Renal cortex interstitium (tissue), 15 donors: ENCODE results near the gene DDX47. TPM values are rescaled to one million over a fixed set of nuclear protein-coding genes. Genes with fewer than 3 reads are reported as not detected.

Experiments
- DNase-seq, 11 donors: peaks; one replicate each; pipeline ENCODE4 v3.0.0-alpha.2; 2013; ENCODE audit warnings: low read depth in 9 of 11, low spot score in 4 of 11; ENCODE audit errors: extremely low read depth in 1 of 11
- long read RNA-seq, 16 experiments: transcript quantifications; one replicate each; lab custom pipeline, GENCODE V29; 2026
- polyA plus RNA-seq, 3 donors: library from polyadenylated mRNA; unstranded; fragments of 120-200 nt; gene quantifications; one replicate each; pipeline ENCODE4 v1.2.1, GENCODE V29; 2013; ENCODE audit not compliant: insufficient read length in 3 of 3

The DDX47 gene
- 10 to 100 TPM; 73.0 to 81.2 (median 80.0) TPM for polyA plus RNA-seq
- long read RNA-seq, donor 1, transcript DDX47-202 (12 exons, 1,817 nt), result major isoform, 13 of 17 reads
- long read RNA-seq, donor 1, partial matches to known transcripts, result 0 of 17 reads
- long read RNA-seq, donor 1, other reads (novel, unspliced or antisense), result 0 of 17 reads
- long read RNA-seq, donor 2, transcript DDX47-202 (12 exons, 1,817 nt), result major isoform, 14 of 16 reads
- long read RNA-seq, donor 2, partial matches to known transcripts, result 0 of 16 reads
- long read RNA-seq, donor 2, other reads (novel, unspliced or antisense), result 0 of 16 reads
- long read RNA-seq, donor 3, transcript DDX47-202 (12 exons, 1,817 nt), result major isoform, 24 of 25 reads
- long read RNA-seq, donor 3, partial matches to known transcripts, result 0 of 25 reads
- long read RNA-seq, donor 3, other reads (novel, unspliced or antisense), result 0 of 25 reads
- long read RNA-seq, donor 4, transcript DDX47-202 (12 exons, 1,817 nt), result major isoform, 15 of 20 reads
- long read RNA-seq, donor 4, partial matches to known transcripts, result 0 of 20 reads
- long read RNA-seq, donor 4, other reads (novel, unspliced or antisense), result 0 of 20 reads
- long read RNA-seq, donor 5, result 0 reads
- long read RNA-seq, donor 6, transcript DDX47-202 (12 exons, 1,817 nt), result major isoform, 15 of 16 reads
- long read RNA-seq, donor 6, partial matches to known transcripts, result 0 of 16 reads
- long read RNA-seq, donor 6, other reads (novel, unspliced or antisense), result 0 of 16 reads
- long read RNA-seq, donor 7, transcript DDX47-202 (12 exons, 1,817 nt), result major isoform, 24 of 26 reads
- long read RNA-seq, donor 7, partial matches to known transcripts, result 0 of 26 reads
- long read RNA-seq, donor 7, other reads (novel, unspliced or antisense), result 0 of 26 reads
- long read RNA-seq, donor 8, transcript DDX47-202 (12 exons, 1,817 nt), result major isoform, 39 of 80 reads
- long read RNA-seq, donor 8, partial matches to known transcripts, result 37 of 80 reads
- long read RNA-seq, donor 8, other reads (novel, unspliced or antisense), result 0 of 80 reads
- long read RNA-seq, donor 9, transcript DDX47-202 (12 exons, 1,817 nt), result major isoform, 26 of 27 reads
- long read RNA-seq, donor 9, partial matches to known transcripts, result 0 of 27 reads
- long read RNA-seq, donor 9, other reads (novel, unspliced or antisense), result 0 of 27 reads
- long read RNA-seq, donor 10, transcript DDX47-202 (12 exons, 1,817 nt), result major isoform, 19 of 21 reads
- long read RNA-seq, donor 10, partial matches to known transcripts, result 0 of 21 reads
- long read RNA-seq, donor 10, other reads (novel, unspliced or antisense), result 0 of 21 reads
- long read RNA-seq, donor 11, transcript DDX47-202 (12 exons, 1,817 nt), result major isoform, 11 of 12 reads
- long read RNA-seq, donor 11, partial matches to known transcripts, result 0 of 12 reads
- long read RNA-seq, donor 11, other reads (novel, unspliced or antisense), result 0 of 12 reads
- long read RNA-seq, donor 12, transcript DDX47-202 (12 exons, 1,817 nt), result major isoform, 9 of 10 reads
- long read RNA-seq, donor 12, partial matches to known transcripts, result 0 of 10 reads
- long read RNA-seq, donor 12, other reads (novel, unspliced or antisense), result 0 of 10 reads
- long read RNA-seq, donor 13, result 0 reads
- long read RNA-seq, donor 14, transcript DDX47-202 (12 exons, 1,817 nt), result major isoform, 20 of 32 reads
- long read RNA-seq, donor 14, partial matches to known transcripts, result 7 of 32 reads
- long read RNA-seq, donor 14, other reads (novel, unspliced or antisense), result 0 of 32 reads
- long read RNA-seq, donor 15, transcript DDX47-202 (12 exons, 1,817 nt), result major isoform, 13 of 13 reads
- long read RNA-seq, donor 15, partial matches to known transcripts, result 0 of 13 reads
- long read RNA-seq, donor 15, other reads (novel, unspliced or antisense), result 0 of 13 reads
- long read RNA-seq, donor 16, transcript DDX47-202 (12 exons, 1,817 nt), result major isoform, 48 of 57 reads
- long read RNA-seq, donor 16, partial matches to known transcripts, result 0 of 57 reads
- long read RNA-seq, donor 16, other reads (novel, unspliced or antisense), result 0 of 57 reads

- DNase-seq, result peak; percentile 77 to 91 (median 90)
Observed at GRCh38 chr12:12813120-12814101, at the start of gene DDX47. Gene DDX47, plus strand, starts transcription at chr12:12813346. Its CDS starts 22 bp downstream, at chr12:12813368.

DNA sequence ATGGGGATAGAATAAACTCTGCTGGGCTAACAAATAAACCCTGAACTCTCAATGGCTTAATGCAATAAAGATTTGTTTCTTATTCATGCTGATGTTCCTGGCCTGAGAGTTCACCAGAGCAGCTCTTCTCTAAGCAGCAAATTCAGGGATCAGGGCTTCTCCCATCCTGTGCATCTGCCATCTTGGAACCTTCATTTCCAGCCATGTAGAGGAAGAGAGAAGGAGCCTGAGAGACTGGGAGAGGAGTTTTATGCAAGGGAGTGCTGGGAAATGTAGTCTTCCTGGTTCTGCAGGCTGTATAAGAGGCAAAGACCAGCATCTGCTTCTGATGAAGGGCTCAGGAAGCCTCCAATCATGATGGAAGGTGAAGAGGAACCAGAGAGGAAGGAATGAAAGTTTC is 48.3 kb upstream of the DDX47 start:
- no peak for DNase-seq

- DNase-seq, result no peak
Observed at GRCh38 chr12:12770262-12770661, 42.9 kb upstream of the DDX47 start.

- DNase-seq, result no peak
Observed at GRCh38 chr12:12774791-12775190, 38.4 kb upstream of the DDX47 start.

- DNase-seq, result no peak
Observed at GRCh38 chr12:12776261-12776660, 36.9 kb upstream of the DDX47 start.

GRCh38 chr12:12777092-12777491 is 36.1 kb upstream of the DDX47 start:
- no peak for DNase-seq

GRCh38 chr12:12779007-12779406 is 34.1 kb upstream of the DDX47 start:
- no peak for DNase-seq

DNA sequence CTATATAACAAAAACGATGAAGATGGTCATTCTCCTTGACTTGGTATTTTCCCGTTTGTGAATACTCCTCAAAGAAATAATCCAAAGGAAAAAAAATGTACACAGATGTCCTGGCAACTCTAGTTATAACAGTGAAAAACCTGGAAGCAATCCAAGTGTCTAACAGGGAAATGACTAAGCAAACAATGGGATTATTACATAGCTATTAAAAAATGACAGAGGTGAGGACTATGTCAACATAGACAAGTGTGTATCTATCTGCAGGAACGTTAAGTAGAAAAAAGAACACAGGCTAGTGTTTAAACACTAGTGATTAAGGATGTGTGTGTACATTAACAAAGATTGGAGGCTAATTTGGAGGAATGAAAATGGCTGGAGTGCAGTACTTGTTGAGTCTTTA is 33.6 kb upstream of the DDX47 start:
- no peak for DNase-seq

DNA sequence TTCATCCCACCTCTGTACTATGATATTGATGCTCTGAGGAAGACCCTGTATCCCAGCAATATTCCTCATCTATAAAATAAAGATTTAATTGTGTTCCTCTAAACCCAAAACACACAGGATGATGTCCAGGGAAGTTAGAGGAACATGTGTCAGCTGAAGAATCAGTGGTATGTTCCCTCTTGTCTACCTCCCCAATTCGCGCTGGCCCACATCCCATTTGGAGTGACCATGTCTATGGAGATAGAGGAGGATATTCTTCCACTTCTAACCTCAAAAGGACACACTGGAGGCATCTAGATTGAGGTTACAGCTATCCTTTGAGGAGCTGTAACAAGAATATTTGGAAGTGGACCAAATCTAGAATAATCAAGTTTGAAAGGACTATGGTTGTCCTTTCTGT is 29.0 kb upstream of the DDX47 start:
- no peak for DNase-seq

GRCh38 chr12:12784911-12785814 is 28.0 kb upstream of the DDX47 start, which contains the start of gene APOLD1:
Gene APOLD1, plus strand, starts transcription at chr12:12785659. Its CDS starts 33 bp downstream, at chr12:12785692.
- peak in 1 of 11 donors; percentile 14 for DNase-seq

DNA sequence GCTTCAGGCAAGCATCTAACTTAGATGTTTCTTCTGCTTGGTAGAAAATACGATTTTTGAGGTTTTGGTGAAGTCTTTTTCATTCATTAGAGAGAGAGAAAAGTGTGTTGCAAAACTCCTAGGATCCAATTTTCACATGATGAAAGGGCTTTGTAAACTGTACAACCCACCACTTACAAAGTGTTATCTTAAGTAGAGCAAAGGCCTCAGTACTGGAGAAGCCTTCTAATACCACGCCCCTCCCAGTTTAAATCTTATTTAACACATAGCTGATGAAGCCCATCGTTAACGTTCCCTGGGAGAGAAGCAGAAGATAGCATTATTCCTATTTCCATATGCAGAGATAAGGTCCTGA is 26.8 kb upstream of the DDX47 start:
- no peak for DNase-seq

DNA sequence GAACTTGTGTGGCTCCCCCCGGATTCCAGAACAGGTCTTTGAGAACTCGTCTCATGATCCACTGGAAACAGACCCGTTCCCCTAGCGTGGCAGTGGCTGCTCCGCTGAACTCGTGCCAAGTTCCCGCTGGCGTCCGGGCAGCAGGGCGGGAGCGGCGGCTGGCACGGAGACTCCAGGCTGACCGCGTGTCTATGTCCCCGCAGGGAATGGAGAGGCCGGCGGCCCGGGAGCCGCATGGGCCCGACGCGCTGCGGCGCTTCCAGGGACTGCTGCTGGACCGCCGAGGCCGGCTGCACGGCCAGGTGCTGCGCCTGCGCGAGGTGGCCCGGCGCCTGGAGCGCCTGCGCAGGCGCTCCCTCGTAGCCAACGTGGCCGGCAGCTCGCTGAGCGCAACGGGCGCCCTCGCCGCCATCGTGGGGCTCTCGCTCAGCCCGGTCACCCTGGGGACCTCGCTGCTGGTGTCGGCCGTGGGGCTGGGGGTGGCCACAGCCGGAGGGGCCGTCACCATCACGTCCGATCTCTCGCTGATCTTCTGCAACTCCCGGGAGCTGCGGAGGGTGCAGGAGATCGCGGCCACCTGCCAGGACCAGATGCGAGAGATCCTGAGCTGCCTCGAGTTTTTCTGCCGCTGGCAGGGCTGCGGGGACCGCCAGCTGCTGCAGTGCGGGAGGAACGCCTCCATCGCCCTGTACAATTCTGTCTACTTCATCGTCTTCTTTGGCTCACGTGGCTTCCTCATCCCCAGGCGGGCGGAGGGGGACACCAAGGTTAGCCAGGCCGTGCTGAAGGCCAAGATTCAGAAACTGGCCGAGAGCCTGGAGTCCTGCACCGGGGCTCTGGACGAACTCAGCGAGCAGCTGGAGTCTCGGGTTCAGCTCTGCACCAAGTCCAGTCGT is 26.2 kb upstream of the DDX47 start:
- DNase-seq, result peak in 10 of 11 donors; percentile 62 to 82 (median 77)

- no peak for DNase-seq
Observed at GRCh38 chr12:12788131-12788530, 25.0 kb upstream of the DDX47 start.

- peak in 5 of 11 donors; percentile 54 to 84 (median 58) for DNase-seq
Observed at GRCh38 chr12:12788675-12789368, 24.3 kb upstream of the DDX47 start.
